Hematopoietic multipotent progenitor cell treated with erythropoietin and hydrocortisone succinate and interleukin-3 and kit ligand, for 17 days (in vitro differentiated cells): ENCODE measurements around the gene RGS4.
A peak's percentile ranks its signal among the peaks of the same experiment; 100 is the strongest.
"Not testable (repeated sequence)": the region's sequence is repeated elsewhere in the genome, so short reads cannot be mapped to it uniquely, and the experiment has no call there.

ENCODE experiments used
- DNase-seq: peaks from one replicate; pipeline ENCODE4 v3.0.0-alpha.2; 2015; ENCODE audit warnings: low spot score

The RGS4 gene

GRCh38 chr1:163068716-163069115 lies 445 bp upstream of the RGS4 start:
- DNase-seq, result no peak

GRCh38 chr1:163069655-163070277 lies 605 bp downstream of the RGS4 start:
- no peak for DNase-seq

- peak; percentile 11 for DNase-seq
These were observed 2.5 kb downstream of the RGS4 start for GRCh38 chr1:163071405-163072255.

GRCh38 chr1:163072658-163073057 lies 3.5 kb downstream of the RGS4 start:
- no peak for DNase-seq

- DNase-seq, result no peak
These were observed 4.8 kb downstream of the RGS4 start for GRCh38 chr1:163074004-163074403.

- no peak for DNase-seq
These were observed 5.6 kb downstream of the RGS4 start for GRCh38 chr1:163074716-163075284.

- DNase-seq, result no peak
These were observed 6.9 kb downstream of the RGS4 start for GRCh38 chr1:163076044-163076443.

GRCh38 chr1:163076446-163076845 lies 7.3 kb downstream of the RGS4 start:
- DNase-seq, result no peak

GRCh38 chr1:163076981-163077761 lies 8.0 kb downstream of the RGS4 start:
- no peak for DNase-seq

GRCh38 chr1:163082971-163083370 lies 13.8 kb downstream of the RGS4 start:
- no peak for DNase-seq

GRCh38 chr1:163083690-163084089 lies 14.5 kb downstream of the RGS4 start:
- no peak for DNase-seq

- DNase-seq, result no peak
These were observed 15.2 kb downstream of the RGS4 start for GRCh38 chr1:163084330-163084729.

- DNase-seq, result no peak
These were observed 16.1 kb downstream of the RGS4 start for GRCh38 chr1:163085041-163085903.

GRCh38 chr1:163085904-163086268 lies 16.7 kb downstream of the RGS4 start:
- DNase-seq, result no peak

GRCh38 chr1:163089117-163089516 lies 20.0 kb downstream of the RGS4 start:
- not testable (repeated sequence) for DNase-seq

GRCh38 chr1:163090321-163090945 lies 21.3 kb downstream of the RGS4 start:
- DNase-seq, result no peak

GRCh38 chr1:163093169-163093568 lies 24.0 kb downstream of the RGS4 start:
- DNase-seq, result no peak

GRCh38 chr1:163093579-163093978 lies 24.4 kb downstream of the RGS4 start:
- no peak for DNase-seq

GRCh38 chr1:163094182-163094581 lies 25.0 kb downstream of the RGS4 start:
- no peak for DNase-seq

GRCh38 chr1:163094589-163094988 lies 25.4 kb downstream of the RGS4 start:
- no peak for DNase-seq

- DNase-seq, result no peak
These were observed 26.1 kb downstream of the RGS4 start for GRCh38 chr1:163095213-163095612.
